Fibroblast of the aortic adventitia (primary cell): ENCODE results near the gene LRP8. TPM values are rescaled to one million over a fixed set of nuclear protein-coding genes. Genes with fewer than 3 reads are reported as not detected.
A peak's percentile ranks its signal among the peaks of the same experiment; 100 is the strongest.

ENCODE experiments used
- DNase-seq: peaks from one replicate; pipeline ENCODE4 v3.0.0-alpha.2; 2010; ENCODE audit warnings: low read depth
- H3K4me3 ChIP-seq: 2 replicates; pipeline ENCODE4 v1.5.1; 2011; ENCODE audit warnings: low read depth, mild to moderate bottlenecking, control low read depth, low read length, moderate library complexity
- CTCF ChIP-seq: IDR thresholded peaks from 2 replicates; pipeline ENCODE4 v1.5.1; 2011; ENCODE audit warnings: mild to moderate bottlenecking, low read length, control low read depth, inconsistent platforms; ENCODE audit not compliant: insufficient read depth
- total RNA-seq: library from RNA; depleted of rRNA; stranded (reverse); fragments of >200 nt; gene quantifications from 2 replicates; pipeline ENCODE4 v1.2.3, GENCODE V29; 2012; ENCODE audit warnings: low replicate concordance

Gene LRP8
- total RNA-seq, 1 donor = 13.6 TPM

- TF ChIP-seq CTCF = no peak
- H3K4me3 ChIP-seq = peak overlapping the region; percentile 62
- no peak for DNase-seq
These were observed 950 bp upstream of the LRP8 start for GRCh38 chr1:53328541-53329499.

GRCh38 chr1:53327182-53327913 is 522 bp downstream of the LRP8 start:
- peak overlapping the region; percentile 75 for H3K4me3 ChIP-seq
- DNase-seq = peak; percentile 17
- no peak for TF ChIP-seq CTCF

- no peak for DNase-seq
- peak overlapping the region; percentile 75 for H3K4me3 ChIP-seq
- TF ChIP-seq CTCF = no peak
These were observed 1.2 kb downstream of the LRP8 start for GRCh38 chr1:53326598-53327181.

- peak overlapping the region; percentile 75 for H3K4me3 ChIP-seq
- peak; percentile 70 for DNase-seq
- no peak for TF ChIP-seq CTCF
These were observed 1.7 kb downstream of the LRP8 start for GRCh38 chr1:53326088-53326597.

- TF ChIP-seq CTCF = no peak
- H3K4me3 ChIP-seq = peak overlapping the region; percentile 75
- DNase-seq = no peak
These were observed 2.4 kb downstream of the LRP8 start for GRCh38 chr1:53325326-53326087.
